Ammon's horn (tissue), 1 donor: ENCODE results near the gene EYA4.
"Not testable (repeated sequence)": the region's sequence is repeated elsewhere in the genome, so short reads cannot be mapped to it uniquely, and the experiment has no call there.

Experiments used
- DNase-seq: peaks from one replicate; pipeline ENCODE4 v3.0.0-alpha.2; 2016; ENCODE audit warnings: low spot score

Gene EYA4

GRCh38 chr6:133352046-133352445 lies 110.9 kb downstream of the EYA4 start:
- DNase-seq: no peak

- no peak for DNase-seq
Measured at GRCh38 chr6:133353061-133353460, 111.9 kb downstream of the EYA4 start.

- no peak for DNase-seq
Measured at GRCh38 chr6:133355922-133356321, 114.8 kb downstream of the EYA4 start.

- no peak for DNase-seq
Measured at GRCh38 chr6:133358574-133359150, 117.5 kb downstream of the EYA4 start.

- DNase-seq: no peak
Measured at GRCh38 chr6:133359256-133359655, 118.1 kb downstream of the EYA4 start.

- DNase-seq: no peak
Measured at GRCh38 chr6:133359760-133360159, 118.6 kb downstream of the EYA4 start.

- peak; percentile 71 for DNase-seq
Measured at GRCh38 chr6:133360194-133360593, 119.0 kb downstream of the EYA4 start.

GRCh38 chr6:133362813-133363212 lies 121.7 kb downstream of the EYA4 start:
- DNase-seq: no peak

GRCh38 chr6:133368664-133369063 lies 127.5 kb downstream of the EYA4 start:
- DNase-seq: no peak

- no peak for DNase-seq
Measured at GRCh38 chr6:133369773-133370272, 128.7 kb downstream of the EYA4 start.

- DNase-seq: no peak
Measured at GRCh38 chr6:133376743-133377142, 135.6 kb downstream of the EYA4 start.

GRCh38 chr6:133377219-133377618 lies 136.1 kb downstream of the EYA4 start:
- DNase-seq: no peak

GRCh38 chr6:133380047-133380446 lies 138.9 kb downstream of the EYA4 start:
- no peak for DNase-seq

GRCh38 chr6:133380723-133381122 lies 139.6 kb downstream of the EYA4 start:
- DNase-seq: no peak

- peak; percentile 54 for DNase-seq
Measured at GRCh38 chr6:133388731-133389130, 147.6 kb downstream of the EYA4 start.

- DNase-seq: no peak
Measured at GRCh38 chr6:133390168-133390567, 149.0 kb downstream of the EYA4 start.

- DNase-seq: no peak
Measured at GRCh38 chr6:133392015-133392414, 150.9 kb downstream of the EYA4 start.

- DNase-seq: no peak
Measured at GRCh38 chr6:133392641-133393040, 151.5 kb downstream of the EYA4 start.

- DNase-seq: no peak
Measured at GRCh38 chr6:133393891-133394290, 152.7 kb downstream of the EYA4 start.

GRCh38 chr6:133394630-133395029 lies 153.5 kb downstream of the EYA4 start:
- DNase-seq: no peak

- DNase-seq: no peak
Measured at GRCh38 chr6:133396233-133396983, 155.3 kb downstream of the EYA4 start.

GRCh38 chr6:133396984-133397348 lies 155.8 kb downstream of the EYA4 start:
- no peak for DNase-seq

GRCh38 chr6:133397601-133398000 lies 156.4 kb downstream of the EYA4 start:
- DNase-seq: not testable (repeated sequence)

- DNase-seq: no peak
Measured at GRCh38 chr6:133399426-133399825, 158.3 kb downstream of the EYA4 start.
